ENCODE results near the gene BTBD6. TPM values are rescaled to one million over a fixed set of nuclear protein-coding genes. Genes with fewer than 3 reads are reported as not detected.

BTBD6 gene
- total and polyA plus RNA-seq, 9 donors: 32.6 to 46.6 (median 37.9) TPM

- DNase-seq: no peak
- H3K9me3 ChIP-seq (replicated peaks; ENCODE audit: control insufficient read depth, low read depth, low read length): no peaks in the 10 kb centered on the region
- no peak overlapping the region for H3K27ac ChIP-seq (ENCODE audit: low read length)
- H3K36me3 ChIP-seq (ENCODE audit: control insufficient read depth, insufficient read depth, low read length): peaks cover 22% of the 10 kb centered on the region
- H3K27me3 ChIP-seq (ENCODE audit: control insufficient read depth, insufficient read depth, low read length): no peaks in the 10 kb centered on the region
- H3K4me3 ChIP-seq (ENCODE audit: low read length): no peak overlapping the region
- H3K4me1 ChIP-seq (ENCODE audit: control insufficient read depth, insufficient read depth, low read length): peaks cover 15% of the 10 kb centered on the region
- 81% methylated on average over 11 of the region's 18 CpGs for WGBS (ENCODE audit: insufficient coverage)
Measured at GRCh38 chr14:105279642-105280361, 31.5 kb downstream of the BTBD6 start.

DNA sequence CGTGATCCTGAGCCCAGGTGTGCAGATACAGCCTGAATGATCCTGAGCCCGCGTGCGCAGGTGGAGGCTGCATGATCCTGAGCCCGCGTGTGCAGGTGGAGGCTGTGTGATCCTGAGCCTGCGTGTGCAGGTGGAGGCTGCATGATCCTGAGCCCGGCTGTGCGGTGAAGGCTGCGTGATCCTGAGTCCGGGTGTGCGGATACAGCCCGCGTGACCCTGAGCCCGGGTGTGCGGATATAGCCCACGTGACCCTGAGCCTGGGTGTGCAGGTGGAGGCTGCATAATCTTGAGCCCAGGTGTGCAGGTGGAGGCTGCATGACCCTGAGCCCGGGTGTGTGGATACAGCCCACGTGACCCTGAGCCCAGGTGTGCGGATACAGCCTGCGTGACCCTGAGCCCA, 32.2 kb downstream of the BTBD6 start:
- Histone ChIP-seq H3K27ac (ENCODE audit: low read length) (no peak overlapping the region), H3K4me3 (ENCODE audit: low read length) (no peak overlapping the region), H3K36me3 (ENCODE audit: control insufficient read depth, insufficient read depth, low read length) (peaks cover 22% of the 10 kb centered on the region), H3K9me3 (replicated peaks; ENCODE audit: control insufficient read depth, low read depth, low read length) (no peaks in the 10 kb centered on the region), H3K27me3 (ENCODE audit: control insufficient read depth, insufficient read depth, low read length) (no peaks in the 10 kb centered on the region), H3K4me1 (ENCODE audit: control insufficient read depth, insufficient read depth, low read length) (peaks cover 8% of the 10 kb centered on the region)
- WGBS (ENCODE audit: insufficient coverage): 94% methylated on average over 21 of the region's 21 CpGs
- no peak for DNase-seq

- H3K4me3 ChIP-seq (ENCODE audit: low read length): no peak overlapping the region
- peak; percentile 87 for DNase-seq
- no peaks in the 10 kb centered on the region for H3K27me3 ChIP-seq (ENCODE audit: control insufficient read depth, insufficient read depth, low read length)
- H3K27ac ChIP-seq (ENCODE audit: low read length): no peak overlapping the region
- WGBS (ENCODE audit: insufficient coverage): 71% methylated on average over 15 of the region's 23 CpGs
- H3K4me1 ChIP-seq (ENCODE audit: control insufficient read depth, insufficient read depth, low read length): peaks cover 6% of the 10 kb centered on the region
- peaks cover 29% of the 10 kb centered on the region for H3K36me3 ChIP-seq (ENCODE audit: control insufficient read depth, insufficient read depth, low read length)
- H3K9me3 ChIP-seq (replicated peaks; ENCODE audit: control insufficient read depth, low read depth, low read length): no peaks in the 10 kb centered on the region
Measured at GRCh38 chr14:105281371-105282097, 33.2 kb downstream of the BTBD6 start.

GRCh38 chr14:105282098-105282725, 33.9 kb downstream of the BTBD6 start:
- H3K4me3 ChIP-seq (ENCODE audit: low read length): no peak overlapping the region
- H3K4me1 ChIP-seq (ENCODE audit: control insufficient read depth, insufficient read depth, low read length): peaks cover 6% of the 10 kb centered on the region
- H3K9me3 ChIP-seq (replicated peaks; ENCODE audit: control insufficient read depth, low read depth, low read length): no peaks in the 10 kb centered on the region
- peaks cover 29% of the 10 kb centered on the region for H3K36me3 ChIP-seq (ENCODE audit: control insufficient read depth, insufficient read depth, low read length)
- 51% methylated on average over 8 of the region's 16 CpGs for WGBS (ENCODE audit: insufficient coverage)
- no peak overlapping the region for H3K27ac ChIP-seq (ENCODE audit: low read length)
- H3K27me3 ChIP-seq (ENCODE audit: control insufficient read depth, insufficient read depth, low read length): no peaks in the 10 kb centered on the region
- DNase-seq: no peak

DNA sequence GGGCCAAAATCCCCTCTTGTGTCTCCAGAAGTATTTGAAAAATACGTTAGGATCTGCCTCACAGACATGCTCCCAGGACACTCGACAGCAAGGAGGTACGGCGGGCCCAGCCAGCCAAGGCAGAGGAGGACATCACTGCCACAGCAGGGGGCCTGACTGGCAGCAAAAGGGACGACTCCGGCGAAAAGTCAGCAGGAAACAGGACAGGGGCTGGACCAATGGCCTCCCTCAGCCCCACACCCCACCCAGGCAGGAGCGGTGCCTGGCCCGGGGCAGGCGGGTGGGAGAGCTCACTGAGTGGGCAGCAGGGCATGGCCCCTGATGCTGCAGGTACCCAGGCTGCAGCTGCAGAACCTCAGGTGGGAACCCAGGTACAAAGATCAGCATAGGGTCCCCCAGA, 34.7 kb downstream of the BTBD6 start:
- no peaks in the 10 kb centered on the region for H3K27me3 ChIP-seq (ENCODE audit: control insufficient read depth, insufficient read depth, low read length)
- WGBS (ENCODE audit: insufficient coverage): 73% methylated on average over 7 of the region's 10 CpGs
- no peak overlapping the region for H3K27ac ChIP-seq (ENCODE audit: low read length)
- peaks cover 29% of the 10 kb centered on the region for H3K36me3 ChIP-seq (ENCODE audit: control insufficient read depth, insufficient read depth, low read length)
- H3K9me3 ChIP-seq (replicated peaks; ENCODE audit: control insufficient read depth, low read depth, low read length): no peaks in the 10 kb centered on the region
- DNase-seq: no peak
- peaks cover 6% of the 10 kb centered on the region for H3K4me1 ChIP-seq (ENCODE audit: control insufficient read depth, insufficient read depth, low read length)
- H3K4me3 ChIP-seq (ENCODE audit: low read length): no peak overlapping the region

DNA sequence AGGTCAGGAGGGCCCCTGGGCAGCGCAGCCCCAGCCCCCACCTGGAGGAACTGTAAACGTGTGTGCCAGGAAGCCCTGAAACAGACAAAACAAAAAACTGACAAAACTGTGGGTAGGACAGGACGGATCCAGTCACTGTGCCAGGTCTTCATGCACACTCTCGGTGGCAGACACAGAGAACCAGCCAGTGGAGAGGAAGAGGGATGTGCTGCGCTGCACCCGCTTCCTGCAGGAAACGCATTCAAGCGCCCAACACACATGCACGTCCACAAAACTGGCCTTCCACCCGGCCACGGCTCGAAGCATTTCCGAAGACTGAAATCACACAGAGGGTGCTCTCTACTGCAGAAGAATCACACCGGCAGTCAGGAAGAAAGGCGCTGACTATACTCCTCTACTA, 35.6 kb downstream of the BTBD6 start:
- WGBS (ENCODE audit: insufficient coverage): 83% methylated on average over 13 of the region's 15 CpGs
- H3K27me3 ChIP-seq (ENCODE audit: control insufficient read depth, insufficient read depth, low read length): no peaks in the 10 kb centered on the region
- peaks cover 6% of the 10 kb centered on the region for H3K4me1 ChIP-seq (ENCODE audit: control insufficient read depth, insufficient read depth, low read length)
- no peak for DNase-seq
- H3K27ac ChIP-seq (ENCODE audit: low read length): no peak overlapping the region
- no peak overlapping the region for H3K4me3 ChIP-seq (ENCODE audit: low read length)
- H3K36me3 ChIP-seq (ENCODE audit: control insufficient read depth, insufficient read depth, low read length): peaks cover 29% of the 10 kb centered on the region
- no peaks in the 10 kb centered on the region for H3K9me3 ChIP-seq (replicated peaks; ENCODE audit: control insufficient read depth, low read depth, low read length)

- Histone ChIP-seq H3K27ac (ENCODE audit: low read length) (no peak overlapping the region), H3K4me1 (ENCODE audit: control insufficient read depth, insufficient read depth, low read length) (peaks cover 6% of the 10 kb centered on the region), H3K4me3 (ENCODE audit: low read length) (no peak overlapping the region), H3K36me3 (ENCODE audit: control insufficient read depth, insufficient read depth, low read length) (peaks cover 26% of the 10 kb centered on the region), H3K9me3 (replicated peaks; ENCODE audit: control insufficient read depth, low read depth, low read length) (no peaks in the 10 kb centered on the region), H3K27me3 (ENCODE audit: control insufficient read depth, insufficient read depth, low read length) (no peaks in the 10 kb centered on the region)
- no peak for DNase-seq
- 86% methylated on average over 6 of the region's 8 CpGs for whole genome bisulfite sequencing (ENCODE audit: insufficient coverage)
Measured at GRCh38 chr14:105285174-105285573, 36.8 kb downstream of the BTBD6 start.

DNA sequence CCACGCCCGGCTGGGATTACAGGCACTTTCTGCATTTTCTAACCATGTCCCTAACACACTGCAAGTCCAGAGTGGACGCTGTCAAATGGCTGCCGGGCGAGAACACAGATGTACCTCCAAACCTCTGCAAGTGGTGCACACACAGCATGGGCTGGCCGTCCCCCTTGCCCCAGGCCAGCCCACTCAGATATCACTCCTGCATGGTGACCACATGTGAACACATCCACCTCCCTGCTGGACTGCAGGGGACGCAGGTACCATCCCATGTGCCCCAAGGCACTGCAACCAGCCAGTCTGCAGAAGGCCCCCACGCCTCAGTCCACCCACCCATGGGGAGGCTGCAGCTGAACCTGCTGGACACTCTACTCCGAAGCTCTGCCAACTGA, 38.4 kb downstream of the BTBD6 start:
- H3K9me3 ChIP-seq (replicated peaks; ENCODE audit: control insufficient read depth, low read depth, low read length): no peaks in the 10 kb centered on the region
- no peak overlapping the region for H3K4me3 ChIP-seq (ENCODE audit: low read length)
- WGBS (ENCODE audit: insufficient coverage): 83% methylated on average over 9 of the region's 9 CpGs
- no peaks in the 10 kb centered on the region for H3K27me3 ChIP-seq (ENCODE audit: control insufficient read depth, insufficient read depth, low read length)
- peaks cover 16% of the 10 kb centered on the region for H3K36me3 ChIP-seq (ENCODE audit: control insufficient read depth, insufficient read depth, low read length)
- H3K4me1 ChIP-seq (ENCODE audit: control insufficient read depth, insufficient read depth, low read length): peaks cover 9% of the 10 kb centered on the region
- no peak for DNase-seq
- no peak overlapping the region for H3K27ac ChIP-seq (ENCODE audit: low read length)

GRCh38 chr14:105287249-105288102, 39.1 kb downstream of the BTBD6 start:
- H3K9me3 ChIP-seq (replicated peaks; ENCODE audit: control insufficient read depth, low read depth, low read length): no peaks in the 10 kb centered on the region
- H3K4me3 ChIP-seq (ENCODE audit: low read length): no peak overlapping the region
- no peaks in the 10 kb centered on the region for H3K27me3 ChIP-seq (ENCODE audit: control insufficient read depth, insufficient read depth, low read length)
- H3K36me3 ChIP-seq (ENCODE audit: control insufficient read depth, insufficient read depth, low read length): peaks cover 16% of the 10 kb centered on the region
- peaks cover 5% of the 10 kb centered on the region for H3K4me1 ChIP-seq (ENCODE audit: control insufficient read depth, insufficient read depth, low read length)
- no peak for DNase-seq
- 83% methylated on average over 21 of the region's 24 CpGs for whole genome bisulfite sequencing (ENCODE audit: insufficient coverage)
- no peak overlapping the region for H3K27ac ChIP-seq (ENCODE audit: low read length)
